Activated gamma-delta T cell treated with Interleukin-2 at 50 U/mL for 16 hours (primary cell): ENCODE data around the gene C4orf50.

Experiments
- DNase-seq: peaks from one replicate; pipeline ENCODE4 v3.0.0-alpha.2; 2020

C4orf50 gene

DNA sequence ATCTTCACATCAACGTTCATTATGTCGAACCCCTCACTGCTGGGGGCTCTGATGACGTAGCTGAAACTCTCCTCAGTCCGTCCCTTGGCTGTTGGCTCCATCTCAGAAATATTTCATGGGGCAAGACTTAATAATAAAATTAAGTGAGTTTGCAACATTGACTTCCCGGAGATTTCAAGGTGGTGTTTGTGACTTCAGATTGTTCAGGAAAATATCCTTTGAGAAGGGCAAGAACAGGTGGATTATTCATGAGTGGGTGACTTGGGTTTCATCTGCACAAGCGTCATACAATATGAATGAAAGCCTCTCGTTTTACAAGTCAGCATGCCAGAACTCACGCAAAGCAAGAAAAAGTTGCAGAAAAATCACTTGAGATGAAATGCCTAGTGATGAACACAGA is at the start of gene C4orf50:
TSS of gene C4orf50 (minus strand) at position 101 of the 400 bp plus-strand sequence.
- no peak for DNase-seq

- DNase-seq = no peak
These were observed 47.8 kb upstream of the C4orf50 start for GRCh38 chr4:6065934-6066590.

- DNase-seq = no peak
These were observed 46.9 kb upstream of the C4orf50 start for GRCh38 chr4:6065166-6065565.

GRCh38 chr4:6064383-6064782 is 46.2 kb upstream of the C4orf50 start:
- no peak for DNase-seq

GRCh38 chr4:6063684-6064083 is 45.5 kb upstream of the C4orf50 start:
- DNase-seq = no peak

DNA sequence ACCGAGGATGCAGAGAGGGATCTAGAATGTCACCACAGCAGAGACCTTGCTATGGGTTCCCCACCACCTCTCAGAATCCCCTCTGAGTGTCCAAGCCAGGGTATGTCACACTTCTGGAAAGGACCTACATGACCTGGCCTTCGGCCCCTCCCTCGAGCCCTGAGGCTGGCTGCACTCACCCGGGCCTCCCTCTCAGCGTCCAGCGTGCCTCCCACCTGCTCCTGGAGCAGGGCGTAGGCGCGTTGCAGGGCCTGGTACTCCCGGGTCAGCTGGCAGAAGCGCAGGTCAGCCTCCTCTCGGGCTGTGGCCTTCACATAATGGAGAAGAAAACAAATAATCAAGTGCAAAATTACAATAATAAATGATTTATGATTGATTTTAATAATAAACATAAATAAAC is 43.9 kb upstream of the C4orf50 start:
- DNase-seq = no peak

DNA sequence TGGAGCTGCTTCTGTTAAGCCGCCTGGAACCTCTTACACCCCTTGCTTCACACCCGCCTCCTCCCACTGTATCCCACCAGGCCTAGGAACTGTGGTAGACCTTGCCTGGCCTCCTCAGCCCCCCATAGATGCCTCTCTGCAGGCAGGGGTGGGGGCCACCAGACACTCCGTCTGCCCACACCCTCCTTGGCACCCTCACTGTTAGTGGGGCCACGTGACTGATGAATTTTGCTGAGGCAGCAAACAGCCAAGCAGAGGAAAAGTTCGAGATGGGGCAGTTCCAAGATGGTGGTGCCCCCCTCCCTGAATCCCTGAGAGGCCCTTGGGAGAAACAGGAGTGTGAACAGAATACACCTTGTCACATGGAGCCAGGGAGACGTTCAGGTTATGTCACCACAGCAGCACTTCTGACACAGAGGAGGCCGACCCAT is 41.2 kb upstream of the C4orf50 start:
- no peak for DNase-seq

DNA sequence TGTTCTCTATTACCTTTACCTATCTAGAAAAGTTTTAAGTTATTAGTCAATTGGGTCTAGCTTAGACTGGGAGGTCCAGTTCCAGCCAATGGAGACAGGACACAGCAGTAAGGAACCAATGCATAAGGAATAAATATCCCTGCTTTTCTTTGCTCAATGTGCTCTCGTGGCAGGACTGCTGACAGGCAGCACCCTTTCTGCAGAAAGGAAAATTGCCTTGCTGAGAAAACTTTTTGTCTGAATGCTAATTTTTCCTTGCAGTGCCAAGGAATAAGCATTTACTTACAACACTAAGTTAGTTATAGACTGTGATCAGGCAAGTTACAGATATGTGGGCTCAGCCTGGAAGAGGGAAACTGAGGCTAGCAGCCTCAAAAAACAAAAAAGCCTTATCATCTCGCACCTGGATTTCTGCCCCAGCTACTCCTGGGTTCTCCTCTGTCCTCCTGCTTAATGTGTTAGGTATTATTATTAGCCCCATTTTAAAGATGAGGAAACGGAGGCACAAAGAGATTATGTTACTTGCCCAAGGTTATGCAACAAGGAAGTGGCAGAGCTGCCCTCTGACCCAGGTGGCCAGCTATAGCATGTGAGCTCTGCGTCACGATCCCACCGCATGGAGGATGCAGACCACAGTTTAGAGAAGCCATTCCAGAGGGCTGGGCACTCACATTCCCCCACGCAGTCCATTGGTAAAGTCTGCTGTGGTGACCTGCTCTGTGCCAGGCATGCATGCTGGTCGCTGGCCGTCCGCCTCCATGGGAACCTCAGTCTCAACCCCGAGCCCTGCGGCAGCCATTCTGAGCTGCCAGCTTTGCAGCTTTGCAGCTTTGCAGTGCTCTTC is 40.5 kb upstream of the C4orf50 start:
- DNase-seq = no peak

- DNase-seq = no peak
These were observed 38.9 kb upstream of the C4orf50 start for GRCh38 chr4:6056976-6057766.

GRCh38 chr4:6055436-6055835 is 37.2 kb upstream of the C4orf50 start:
- no peak for DNase-seq

DNA sequence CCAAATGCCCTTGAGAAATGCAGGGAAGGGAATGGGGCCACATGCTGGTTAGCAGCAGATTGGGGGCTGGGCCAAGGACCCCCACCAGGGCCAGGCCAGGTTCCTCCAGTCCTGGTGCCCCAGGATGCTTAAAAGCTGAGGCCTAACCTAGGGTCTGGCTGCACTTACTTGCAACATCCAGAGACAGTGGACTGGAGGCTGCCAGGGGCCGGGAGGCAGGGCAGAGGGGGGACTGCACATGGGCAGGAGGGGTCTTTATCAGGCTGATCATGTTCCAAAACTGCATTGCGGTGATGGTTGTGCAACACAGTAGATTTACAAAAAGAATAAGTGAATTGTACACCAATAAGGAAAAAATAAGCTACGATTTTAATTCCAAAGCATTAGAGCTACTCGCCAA is 36.8 kb upstream of the C4orf50 start:
- DNase-seq = no peak

DNA sequence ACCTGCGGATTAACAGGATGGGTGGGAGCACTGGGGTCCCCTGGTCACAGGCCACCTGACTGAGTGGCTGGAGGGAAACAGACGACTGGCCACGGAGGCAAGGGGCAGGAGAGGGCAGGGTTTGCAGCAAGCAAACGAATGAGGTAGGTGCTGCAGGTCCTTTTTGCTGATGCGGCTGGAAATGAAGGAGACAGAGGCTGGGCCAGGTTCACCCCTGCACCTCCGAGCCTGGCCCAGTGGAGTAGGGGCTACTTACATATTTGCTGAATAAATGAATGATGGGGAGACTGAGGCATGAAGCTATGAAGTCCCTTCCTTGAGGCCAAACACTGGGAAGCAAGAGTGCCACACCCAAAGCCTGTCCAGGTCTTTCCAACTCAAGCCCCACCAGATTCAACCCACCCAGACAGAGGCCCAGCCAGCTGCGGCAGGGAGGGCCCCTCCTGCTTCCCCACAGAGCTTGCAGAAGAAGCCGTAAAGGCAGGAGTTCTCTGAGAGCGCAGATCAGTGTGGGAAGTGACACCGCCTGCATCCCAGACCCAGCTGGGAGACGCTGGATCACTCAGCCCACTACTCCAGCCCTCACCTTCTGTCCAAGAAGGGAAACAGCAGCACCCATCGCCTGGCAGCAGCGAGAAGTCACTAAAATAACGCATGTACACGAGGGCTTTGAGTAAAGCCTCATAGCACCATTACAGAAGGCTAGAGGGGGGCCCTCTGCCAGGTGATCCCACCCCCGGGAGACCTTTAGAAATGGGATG is 36.1 kb upstream of the C4orf50 start:
- DNase-seq = no peak

GRCh38 chr4:6052679-6053078 is 34.4 kb upstream of the C4orf50 start:
- no peak for DNase-seq

DNA sequence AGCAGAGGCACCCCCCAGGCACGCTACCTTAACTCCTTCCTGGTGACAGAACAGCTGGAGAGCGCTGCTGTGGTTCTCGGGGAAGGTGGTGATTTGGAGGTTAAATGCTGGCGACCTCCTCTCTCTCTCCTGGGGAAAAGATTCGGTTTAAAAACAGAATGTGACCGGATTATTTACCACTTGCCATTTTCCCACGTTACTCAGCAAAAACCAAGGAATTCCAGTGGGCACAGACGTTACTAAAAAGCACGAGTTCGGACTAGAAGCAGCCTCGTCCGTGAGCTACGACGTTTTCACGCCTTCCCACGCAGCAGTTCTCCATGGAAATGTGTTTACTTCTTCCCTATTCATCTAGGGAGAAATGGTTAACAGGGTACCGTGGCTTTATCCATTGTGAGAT is 32.3 kb upstream of the C4orf50 start:
- DNase-seq = no peak

DNA sequence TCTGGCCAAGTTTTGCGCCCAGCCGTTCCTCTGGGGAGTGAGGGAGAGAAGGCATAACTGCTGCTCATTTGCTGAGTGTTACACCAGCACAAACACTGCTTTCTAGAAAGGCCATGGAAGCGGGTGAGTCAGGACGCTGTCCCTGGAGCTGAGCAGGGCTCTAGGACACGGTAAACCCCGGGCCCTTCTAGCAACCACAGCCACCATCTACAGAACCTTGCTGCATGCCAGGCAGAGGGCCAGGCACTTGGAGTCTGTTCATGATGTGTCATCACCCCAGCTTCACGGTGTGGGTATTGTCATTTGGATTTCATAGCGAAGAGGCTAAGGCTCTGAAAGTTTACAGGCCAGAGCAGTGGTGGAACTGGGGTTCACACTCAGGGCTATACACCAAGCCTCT is 31.8 kb upstream of the C4orf50 start:
- DNase-seq = no peak

DNA sequence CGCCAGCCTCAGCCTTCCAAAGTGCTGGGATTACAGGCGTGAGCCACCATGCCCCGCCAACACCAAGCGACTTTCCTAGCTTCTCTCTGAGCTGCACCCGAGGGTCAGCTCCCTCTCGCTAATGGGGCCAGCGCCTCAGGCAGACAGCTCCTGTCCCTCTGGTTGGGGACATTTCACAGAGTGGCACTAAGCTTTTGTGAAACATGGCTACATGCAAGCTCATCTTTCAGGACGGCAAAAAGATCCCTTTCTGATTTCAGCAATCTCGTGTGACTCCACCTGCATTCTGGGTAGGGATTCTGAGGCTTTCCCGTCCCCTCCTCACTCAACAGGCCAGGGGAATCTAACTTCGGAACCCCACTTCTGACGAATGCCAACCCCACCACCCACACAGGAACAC is 31.0 kb upstream of the C4orf50 start:
- DNase-seq = no peak

GRCh38 chr4:6048537-6048936 is 30.3 kb upstream of the C4orf50 start:
- DNase-seq = no peak

- no peak for DNase-seq
These were observed 29.0 kb upstream of the C4orf50 start for GRCh38 chr4:6047130-6047673.

- no peak for DNase-seq
These were observed 28.4 kb upstream of the C4orf50 start for GRCh38 chr4:6046526-6047129.

DNA sequence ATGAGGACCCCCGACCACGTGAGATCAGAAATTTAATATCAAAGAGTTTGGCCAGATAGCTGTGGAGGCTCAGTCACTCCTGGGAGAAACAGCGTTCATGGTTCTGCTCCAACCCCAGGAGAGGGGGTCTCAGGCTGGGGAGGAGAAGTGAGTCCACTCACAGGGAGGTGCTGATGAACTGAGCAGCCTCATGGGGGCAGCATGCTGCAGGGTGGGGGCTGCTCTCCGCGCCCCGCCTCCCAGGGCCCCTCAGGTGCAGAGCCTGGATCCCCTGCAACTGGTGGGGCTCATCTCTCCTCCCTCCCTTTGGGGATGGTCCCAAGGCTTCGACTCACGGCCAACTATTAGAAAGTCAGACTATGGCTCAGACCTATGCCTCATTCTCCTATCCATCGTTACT is 26.6 kb upstream of the C4orf50 start:
- DNase-seq = no peak

GRCh38 chr4:6044276-6044675 is 26.0 kb upstream of the C4orf50 start:
- no peak for DNase-seq

DNA sequence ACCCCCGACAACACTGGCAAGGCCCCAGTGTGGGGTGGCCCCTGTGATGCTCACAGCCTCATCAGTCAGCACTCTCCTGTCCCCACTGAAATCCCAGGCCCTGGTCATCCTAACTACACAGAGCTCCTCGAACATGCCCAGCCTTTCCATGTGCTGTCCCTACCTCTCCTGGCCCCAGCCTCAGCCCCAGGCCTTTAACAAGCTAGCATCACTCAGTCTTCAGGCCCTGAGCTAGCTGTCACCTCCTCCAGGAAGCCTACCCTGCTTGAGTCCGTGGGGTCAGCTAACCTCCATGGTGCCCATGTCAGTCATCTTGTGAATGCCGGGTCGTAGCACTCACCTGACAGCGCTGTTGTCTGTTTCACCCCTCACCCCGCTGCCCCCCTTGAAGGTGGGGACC is 25.6 kb upstream of the C4orf50 start:
- DNase-seq = no peak
